ENCODE results near the gene GRM7. TPM values are rescaled to one million over a fixed set of nuclear protein-coding genes. Genes with fewer than 3 reads are reported as not detected.

GRM7 gene
- total and polyA plus RNA-seq, 9 of the 15 experiments (the other 6 are each of a cell fraction or from before 2014, with no cell fraction given): not detected

- intact Hi-C loops (cut with micrococcal nuclease) (no loop called here), in situ Hi-C loops (cut with MboI) (no loop called here)
- no peaks in the 10 kb centered on the region for H3K27me3 ChIP-seq (ENCODE audit: control insufficient read depth in 2 of 2, insufficient read depth in 2 of 2, low read length in 2 of 2)
- no peaks in the 10 kb centered on the region for H3K9me1 ChIP-seq (ENCODE audit: control insufficient read depth, insufficient read depth, low read length)
- ChIA-PET POLR2A (no interaction called here), CTCF (ENCODE audit: low intra/inter-chr PET ratio) (no interaction called here)
- DNase-seq (ENCODE audit: extremely low read depth in 1 of 4, low spot score in 3 of 4): no peak
- H3K4me3 ChIP-seq: no peak overlapping the region
- no peak overlapping the region for H3K27ac ChIP-seq (ENCODE audit: extremely low read depth, low read depth, low read length)
- no TSS peak for BruUV-seq (replicated peaks)
- ATAC-seq: no peak
- no peak overlapping the region for H2AFZ ChIP-seq (ENCODE audit: low read depth, low read length)
- no peak for FAIRE-seq
- TF ChIP-seq REST (IDR thresholded peaks at IDR 0.05; ENCODE audit: borderline replicate concordance) (no peak), REST (CRISPR knock-in tag; IDR thresholded peaks at IDR 0.05; ENCODE audit: low read depth) (no peak)
- no peaks in the 10 kb centered on the region for H4K20me1 ChIP-seq (replicated peaks; ENCODE audit: control insufficient read depth, insufficient read depth, low read length)
- H3K36me3 ChIP-seq (ENCODE audit: control insufficient read depth, insufficient read depth, low read length): no peaks in the 10 kb centered on the region
- no peaks in the 10 kb centered on the region for H3K79me2 ChIP-seq (ENCODE audit: control insufficient read depth, insufficient read depth, low read length)
- 2% methylated on average over 4 of the region's 4 CpGs for WGBS (ENCODE audit: insufficient coverage, low coverage, missing lambda C conversion rate)
- no peak overlapping the region for H3K4me2 ChIP-seq (ENCODE audit: insufficient read depth, low read length)
- H3K9ac ChIP-seq (ENCODE audit: insufficient read depth in 1 of 2, low read depth in 2 of 2, low read length in 2 of 2): no peak overlapping the region
- H3K4me1 ChIP-seq (replicated peaks in 1 of 2; ENCODE audit: control insufficient read depth in 2 of 2, insufficient read depth in 2 of 2, low read length in 2 of 2): no peaks in the 10 kb centered on the region
- H3K9me3 ChIP-seq (replicated peaks; ENCODE audit: control insufficient read depth, insufficient read depth, low read depth, low read length): no peaks in the 10 kb centered on the region; the same call in 1 of the 2 replicates
Observed at GRCh38 chr3:7038394-7038793, 177.5 kb downstream of the GRM7 start.

Measured in K562 (cell line).